ENCODE measurements around the gene PON3.

GRCh38 chr7:95435422-95435780 is 39.2 kb upstream of the PON3 start:
- no peak for TF ChIP-seq EZH2phosphoT487 (IDR thresholded peaks at IDR 0.05; ENCODE audit: borderline replicate concordance, low read length)
- TF ChIP-seq CTCF (conservative IDR thresholded peaks at IDR 0.05; ENCODE audit: low read depth, low read length), result no peak
